Fibroblast of lung (primary cell): ENCODE data around the gene RAP1GAP2. TPM values are rescaled to one million over a fixed set of nuclear protein-coding genes. Genes with fewer than 3 reads are reported as not detected.

ENCODE experiments used
- DNase-seq, 2 donors: peaks; one replicate each; pipeline versions ENCODE4 v3.0.0 to v3.0.0-alpha.2; 2010; ENCODE audit warnings: low read depth in 2 of 2
- H2AFZ ChIP-seq: 2 replicates; pipeline ENCODE4 v1.5.1; 2012; ENCODE audit warnings: low read length, control low read depth, inconsistent platforms
- H3K27ac ChIP-seq: 2 replicates; pipeline ENCODE4 v1.5.1; 2011; ENCODE audit warnings: low read length, control low read depth; ENCODE audit not compliant: insufficient read depth
- H3K27me3 ChIP-seq: 2 replicates; pipeline ENCODE4 v1.5.1; 2011; ENCODE audit warnings: mild to moderate bottlenecking, low read length; ENCODE audit not compliant: control insufficient read depth, insufficient read depth
- H3K36me3 ChIP-seq: 2 replicates; pipeline ENCODE4 v1.5.1; 2011; ENCODE audit warnings: low read length; ENCODE audit not compliant: control insufficient read depth, insufficient read depth
- H3K4me1 ChIP-seq: 2 replicates; pipeline ENCODE4 v1.5.1; 2011; ENCODE audit warnings: low read length; ENCODE audit not compliant: control insufficient read depth, insufficient read depth; ENCODE audit errors: extremely low read depth
- H3K4me2 ChIP-seq: 2 replicates; pipeline ENCODE4 v1.5.1; 2011; ENCODE audit warnings: low read length, control low read depth; ENCODE audit not compliant: insufficient read depth; ENCODE audit errors: extremely low read depth
- H3K4me3 ChIP-seq, 4 experiments: fragments of 200-600 bp in 1 of 4; sonication (generic) in 1 of 4; replicated peaks in 1 of 4; 2 replicates each; pipeline ENCODE4 v1.5.1; 2011 to 2016; ENCODE audit warnings: low read length in 4 of 4, low read depth in 3 of 4, mild to moderate bottlenecking in 3 of 4, control low read depth in 2 of 4, inconsistent platforms in 1 of 4, mixed read lengths in 1 of 4; ENCODE audit not compliant: insufficient read depth in 1 of 4; ENCODE audit errors: control extremely low read depth in 1 of 4
- H3K79me2 ChIP-seq: 2 replicates; pipeline ENCODE4 v1.5.1; 2012; ENCODE audit warnings: mild to moderate bottlenecking, low read length, inconsistent platforms; ENCODE audit not compliant: control insufficient read depth, insufficient read depth
- H3K9ac ChIP-seq: 2 replicates; pipeline ENCODE4 v1.5.1; 2011; ENCODE audit warnings: mild to moderate bottlenecking, low read length, control low read depth; ENCODE audit not compliant: insufficient read depth
- H3K9me3 ChIP-seq: 2 replicates; pipeline ENCODE4 v1.5.1; 2012; ENCODE audit warnings: low read depth, low read length; ENCODE audit not compliant: control insufficient read depth, insufficient read depth
- H4K20me1 ChIP-seq: 2 replicates; pipeline ENCODE4 v1.5.1; 2011; ENCODE audit warnings: low read length; ENCODE audit not compliant: control insufficient read depth, insufficient read depth; ENCODE audit errors: extremely low read depth
- CTCF ChIP-seq, 2 donors: IDR thresholded peaks in 1 of 2; conservative IDR thresholded peaks in 1 of 2; 1 replicate in 1 of 2; 2 replicates in 1 of 2; pipeline ENCODE4 v1.5.1; 2011 to 2012; ENCODE audit warnings: low read length in 2 of 2, control low read depth in 1 of 2, inconsistent platforms in 1 of 2, low read depth in 1 of 2, mild to moderate bottlenecking in 1 of 2
- EZH2 ChIP-seq: IDR thresholded peaks from 2 replicates; pipeline ENCODE4 v1.5.1; 2012; ENCODE audit warnings: low read length, control low read depth, mild to moderate bottlenecking; ENCODE audit errors: missing control alignments
- polyA plus RNA-seq, 2 donors: library from polyadenylated mRNA; depleted of rRNA in 1 of 2; stranded (reverse) in 1 of 2; unstranded in 1 of 2; fragments of >200 nt; gene quantifications; 2 replicates each; pipeline ENCODE4 v1.2.1, GENCODE V29; 2011 to 2012; ENCODE audit warnings: missing spikeins in 1 of 2
- total RNA-seq: library from RNA; depleted of rRNA; stranded (reverse); fragments of >200 nt; gene quantifications from 2 replicates; pipeline ENCODE4 v1.2.1, GENCODE V29; 2014

RAP1GAP2 gene
- total and polyA plus RNA-seq, 2 donors (not counting 1 experiment from before 2014, with no cell fraction given) = 0.33 to 0.99 TPM

GRCh38 chr17:2932946-2933345, 136.7 kb downstream of the RAP1GAP2 start:
- Histone ChIP-seq H3K79me2 (no peaks in the 10 kb centered on the region), H3K4me3 (no peak overlapping the region), H4K20me1 (no peaks in the 10 kb centered on the region), H2AFZ (no peak overlapping the region), H3K4me2 (no peak overlapping the region), H3K9me3 (no peaks in the 10 kb centered on the region), H3K4me1 (no peaks in the 10 kb centered on the region), H3K27me3 (no peaks in the 10 kb centered on the region), H3K27ac (no peak overlapping the region), H3K9ac (no peak overlapping the region), H3K36me3 (no peaks in the 10 kb centered on the region)
- no peak for TF ChIP-seq EZH2
- no peak for TF ChIP-seq CTCF (conservative IDR thresholded peaks at IDR 0.05 in 1 of 2, IDR thresholded peaks at IDR 0.05 in 1 of 2; ENCODE audit: low read depth in 1 of 2, low read length in 2 of 2)
- peak in 1 of 2 donors; percentile 18 for DNase-seq

DNA sequence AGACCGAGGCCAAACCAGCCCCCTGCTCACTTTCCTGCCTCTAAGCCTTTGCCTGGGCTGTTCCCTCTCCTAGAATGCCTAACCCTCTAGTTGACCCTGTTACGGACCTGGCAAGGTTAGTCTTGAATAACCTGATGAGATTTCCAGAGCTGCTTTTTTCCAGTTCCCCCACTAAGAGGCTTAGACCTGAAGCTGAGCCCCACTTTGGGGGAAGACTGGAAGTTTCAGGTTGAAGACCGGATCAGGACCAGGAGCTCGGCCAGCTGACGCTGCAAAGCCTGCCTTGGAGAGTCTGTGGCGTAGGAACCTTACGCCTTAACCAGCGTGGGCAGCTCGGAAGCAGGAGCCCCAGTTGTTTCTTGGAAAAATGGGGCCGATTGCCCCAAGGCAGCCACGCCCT, 137.4 kb downstream of the RAP1GAP2 start:
- Histone ChIP-seq H3K4me3 (no peak overlapping the region), H3K9me3 (no peaks in the 10 kb centered on the region), H3K4me2 (no peak overlapping the region), H3K9ac (no peak overlapping the region), H3K36me3 (no peaks in the 10 kb centered on the region), H2AFZ (no peak overlapping the region), H4K20me1 (no peaks in the 10 kb centered on the region), H3K27ac (no peak overlapping the region), H3K79me2 (no peaks in the 10 kb centered on the region), H3K4me1 (no peaks in the 10 kb centered on the region), H3K27me3 (no peaks in the 10 kb centered on the region)
- DNase-seq = no peak
- TF ChIP-seq EZH2 (no peak), CTCF (conservative IDR thresholded peaks at IDR 0.05 in 1 of 2, IDR thresholded peaks at IDR 0.05 in 1 of 2; ENCODE audit: low read depth in 1 of 2, low read length in 2 of 2) (no peak)

- H4K20me1 ChIP-seq = no peaks in the 10 kb centered on the region
- no peak overlapping the region for H3K4me3 ChIP-seq
- TF ChIP-seq EZH2 = no peak
- TF ChIP-seq CTCF (conservative IDR thresholded peaks at IDR 0.05 in 1 of 2, IDR thresholded peaks at IDR 0.05 in 1 of 2; ENCODE audit: low read depth in 1 of 2, low read length in 2 of 2) = no peak
- no peak overlapping the region for H2AFZ ChIP-seq
- H3K27ac ChIP-seq = no peak overlapping the region
- H3K9me3 ChIP-seq = no peaks in the 10 kb centered on the region
- no peaks in the 10 kb centered on the region for H3K79me2 ChIP-seq
- no peaks in the 10 kb centered on the region for H3K4me1 ChIP-seq
- H3K27me3 ChIP-seq = no peaks in the 10 kb centered on the region
- no peaks in the 10 kb centered on the region for H3K36me3 ChIP-seq
- DNase-seq = peak in 1 of 2 donors; percentile 75
- no peak overlapping the region for H3K9ac ChIP-seq
- no peak overlapping the region for H3K4me2 ChIP-seq
These were observed 139.4 kb downstream of the RAP1GAP2 start for GRCh38 chr17:2935632-2936031.
